Measurements from ENCODE around the gene DFFA.

Gene DFFA

DNA sequence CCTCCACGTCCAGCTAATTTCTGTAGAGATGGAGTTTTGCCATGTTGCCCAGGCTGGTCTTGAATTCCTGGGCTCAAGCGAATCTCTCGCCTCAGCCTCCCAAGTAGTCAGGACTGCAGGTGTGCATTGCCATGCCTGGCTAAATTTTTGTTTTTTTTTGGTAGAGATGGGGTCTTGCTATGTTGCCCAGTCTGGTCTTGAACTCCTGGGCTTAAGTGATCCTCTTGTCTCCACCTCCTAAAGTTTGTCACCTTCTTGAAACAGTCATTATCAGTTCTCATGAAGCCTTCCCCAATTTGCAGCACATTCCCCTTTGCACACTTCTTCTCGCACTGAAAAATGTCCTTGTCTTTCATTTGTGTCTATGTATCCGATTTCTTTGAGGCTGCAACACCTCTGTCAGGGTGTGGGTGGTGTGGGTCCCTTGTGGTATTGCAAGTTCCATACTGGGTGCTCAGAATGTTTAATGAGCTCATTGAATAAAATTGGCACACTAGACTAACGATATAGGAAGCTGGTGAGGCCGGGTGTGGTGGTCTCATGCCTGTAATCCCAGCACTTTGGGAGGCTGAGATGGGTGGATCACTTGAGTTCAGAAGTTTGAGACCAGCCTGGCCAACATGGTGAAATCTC lies 25.4 kb downstream of the DFFA start:
- TF ChIP-seq, protein P1, sequence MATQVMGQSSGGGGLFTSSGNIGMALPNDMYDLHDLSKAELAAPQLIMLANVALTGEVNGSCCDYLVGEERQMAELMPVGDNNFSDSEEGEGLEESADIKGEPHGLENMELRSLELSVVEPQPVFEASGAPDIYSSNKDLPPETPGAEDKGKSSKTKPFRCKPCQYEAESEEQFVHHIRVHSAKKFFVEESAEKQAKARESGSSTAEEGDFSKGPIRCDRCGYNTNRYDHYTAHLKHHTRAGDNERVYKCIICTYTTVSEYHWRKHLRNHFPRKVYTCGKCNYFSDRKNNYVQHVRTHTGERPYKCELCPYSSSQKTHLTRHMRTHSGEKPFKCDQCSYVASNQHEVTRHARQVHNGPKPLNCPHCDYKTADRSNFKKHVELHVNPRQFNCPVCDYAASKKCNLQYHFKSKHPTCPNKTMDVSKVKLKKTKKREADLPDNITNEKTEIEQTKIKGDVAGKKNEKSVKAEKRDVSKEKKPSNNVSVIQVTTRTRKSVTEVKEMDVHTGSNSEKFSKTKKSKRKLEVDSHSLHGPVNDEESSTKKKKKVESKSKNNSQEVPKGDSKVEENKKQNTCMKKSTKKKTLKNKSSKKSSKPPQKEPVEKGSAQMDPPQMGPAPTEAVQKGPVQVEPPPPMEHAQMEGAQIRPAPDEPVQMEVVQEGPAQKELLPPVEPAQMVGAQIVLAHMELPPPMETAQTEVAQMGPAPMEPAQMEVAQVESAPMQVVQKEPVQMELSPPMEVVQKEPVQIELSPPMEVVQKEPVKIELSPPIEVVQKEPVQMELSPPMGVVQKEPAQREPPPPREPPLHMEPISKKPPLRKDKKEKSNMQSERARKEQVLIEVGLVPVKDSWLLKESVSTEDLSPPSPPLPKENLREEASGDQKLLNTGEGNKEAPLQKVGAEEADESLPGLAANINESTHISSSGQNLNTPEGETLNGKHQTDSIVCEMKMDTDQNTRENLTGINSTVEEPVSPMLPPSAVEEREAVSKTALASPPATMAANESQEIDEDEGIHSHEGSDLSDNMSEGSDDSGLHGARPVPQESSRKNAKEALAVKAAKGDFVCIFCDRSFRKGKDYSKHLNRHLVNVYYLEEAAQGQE (IDR thresholded peaks at IDR 0.05; ENCODE audit: low read depth) = no peak
- TF ChIP-seq, protein P2, sequence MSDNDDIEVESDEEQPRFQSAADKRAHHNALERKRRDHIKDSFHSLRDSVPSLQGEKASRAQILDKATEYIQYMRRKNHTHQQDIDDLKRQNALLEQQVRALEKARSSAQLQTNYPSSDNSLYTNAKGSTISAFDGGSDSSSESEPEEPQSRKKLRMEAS (IDR thresholded peaks at IDR 0.05) = no peak
- no peak for TF ChIP-seq RAD21 (IDR thresholded peaks at IDR 0.05; ENCODE audit: low read depth)
- TF ChIP-seq NFIC (IDR thresholded peaks at IDR 0.05) = no peak
- TF ChIP-seq EP300 (IDR thresholded peaks at IDR 0.05; ENCODE audit: borderline replicate concordance) = no peak
- TF ChIP-seq EGR1 (IDR thresholded peaks at IDR 0.05) = no peak
- no peak for TF ChIP-seq ZBTB7A (IDR thresholded peaks at IDR 0.05; ENCODE audit: low read depth)
- no peak for TF ChIP-seq CREB1 (IDR thresholded peaks at IDR 0.05; ENCODE audit: low read depth)

DNA sequence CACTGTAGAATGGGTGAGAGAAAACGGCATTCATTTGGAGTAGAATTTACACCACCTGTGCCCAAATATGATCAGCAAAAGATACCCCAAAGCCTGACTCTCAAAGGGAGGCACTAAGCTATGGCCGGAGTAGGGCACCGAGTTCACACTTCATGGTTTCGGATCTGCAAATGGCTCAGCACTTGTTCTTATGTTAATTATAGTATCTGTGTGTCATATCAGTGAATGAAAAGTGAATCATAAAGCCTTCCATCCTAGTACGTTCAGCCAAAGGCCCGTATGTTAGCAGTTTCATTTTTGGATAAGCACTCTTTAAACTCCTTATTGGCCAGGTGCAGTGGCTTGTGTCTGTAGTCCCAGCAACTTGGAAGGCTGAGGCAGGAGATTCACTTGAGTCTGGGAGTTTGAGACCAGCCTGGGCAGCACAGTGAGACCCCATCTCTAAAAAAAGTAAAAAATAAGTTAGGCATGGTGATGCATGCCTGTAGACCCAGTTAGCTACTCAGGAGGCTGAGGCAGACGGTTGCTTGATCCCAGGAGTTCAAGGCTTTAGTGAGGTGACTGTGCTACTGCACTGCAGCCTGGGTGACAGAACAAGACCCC lies 27.4 kb downstream of the DFFA start:
- TF ChIP-seq EP300 (IDR thresholded peaks at IDR 0.05; ENCODE audit: borderline replicate concordance) = no peak
- TF ChIP-seq, protein P2 (IDR thresholded peaks at IDR 0.05) = no peak
- no peak for TF ChIP-seq FOXM1 (IDR thresholded peaks at IDR 0.05; ENCODE audit: borderline replicate concordance, low read depth)
- TF ChIP-seq TCF12 (IDR thresholded peaks at IDR 0.05; ENCODE audit: low read depth) = no peak
- TF ChIP-seq, protein P1 (IDR thresholded peaks at IDR 0.05; ENCODE audit: low read depth) = no peak
- no peak for TF ChIP-seq TAF1 (IDR thresholded peaks at IDR 0.05; ENCODE audit: low read depth)
- TF ChIP-seq EGR1 (IDR thresholded peaks at IDR 0.05) = no peak
- TF ChIP-seq CREB1 (IDR thresholded peaks at IDR 0.05; ENCODE audit: low read depth) = no peak
- TF ChIP-seq CEBPB (IDR thresholded peaks at IDR 0.05) = no peak
- no peak for TF ChIP-seq RAD21 (IDR thresholded peaks at IDR 0.05; ENCODE audit: low read depth)
- TF ChIP-seq YY1 (IDR thresholded peaks at IDR 0.05; ENCODE audit: low read depth) = no peak
- no peak for TF ChIP-seq NFIC (IDR thresholded peaks at IDR 0.05)
- no peak for TF ChIP-seq TEAD4 (IDR thresholded peaks at IDR 0.05)
- TF ChIP-seq, protein P3, sequence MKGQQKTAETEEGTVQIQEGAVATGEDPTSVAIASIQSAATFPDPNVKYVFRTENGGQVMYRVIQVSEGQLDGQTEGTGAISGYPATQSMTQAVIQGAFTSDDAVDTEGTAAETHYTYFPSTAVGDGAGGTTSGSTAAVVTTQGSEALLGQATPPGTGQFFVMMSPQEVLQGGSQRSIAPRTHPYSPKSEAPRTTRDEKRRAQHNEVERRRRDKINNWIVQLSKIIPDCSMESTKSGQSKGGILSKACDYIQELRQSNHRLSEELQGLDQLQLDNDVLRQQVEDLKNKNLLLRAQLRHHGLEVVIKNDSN (IDR thresholded peaks at IDR 0.05) = no peak

DNA sequence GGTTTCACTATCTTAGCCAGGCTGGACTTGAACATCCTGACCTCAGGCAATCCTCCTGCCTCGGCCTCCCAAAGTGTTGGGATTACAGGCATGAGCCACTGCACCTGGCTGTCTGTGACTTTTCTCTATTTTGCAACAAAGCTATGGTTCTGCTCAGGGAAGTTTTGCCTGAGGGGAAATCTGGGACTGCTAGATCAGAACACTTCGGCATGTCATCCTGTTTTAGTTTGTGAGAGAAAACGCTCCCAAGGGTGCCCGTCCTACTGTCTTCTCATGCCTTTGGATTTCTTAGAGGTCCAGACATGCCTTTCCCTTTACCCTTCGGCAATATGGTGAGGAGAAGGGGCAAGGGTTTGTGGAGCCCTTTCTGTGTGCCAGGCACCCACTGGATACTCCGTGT lies 28.1 kb downstream of the DFFA start:
- TF ChIP-seq CREB1 (IDR thresholded peaks at IDR 0.05; ENCODE audit: low read depth) (no peak), FOXM1 (IDR thresholded peaks at IDR 0.05; ENCODE audit: borderline replicate concordance, low read depth) (no peak), CEBPB (IDR thresholded peaks at IDR 0.05) (no peak), YY1 (IDR thresholded peaks at IDR 0.05; ENCODE audit: low read depth) (no peak), RAD21 (IDR thresholded peaks at IDR 0.05; ENCODE audit: low read depth) (no peak), NFIC (IDR thresholded peaks at IDR 0.05) (no peak), ZBTB7A (IDR thresholded peaks at IDR 0.05; ENCODE audit: low read depth) (no peak), EP300 (IDR thresholded peaks at IDR 0.05; ENCODE audit: borderline replicate concordance) (no peak), TEAD4 (IDR thresholded peaks at IDR 0.05) (no peak), TAF1 (IDR thresholded peaks at IDR 0.05; ENCODE audit: low read depth) (no peak)
- TF ChIP-seq, protein P3 (IDR thresholded peaks at IDR 0.05) = no peak
- TF ChIP-seq, protein P2 (IDR thresholded peaks at IDR 0.05) = no peak
- TF ChIP-seq, protein P1 (IDR thresholded peaks at IDR 0.05; ENCODE audit: low read depth) = no peak

DNA sequence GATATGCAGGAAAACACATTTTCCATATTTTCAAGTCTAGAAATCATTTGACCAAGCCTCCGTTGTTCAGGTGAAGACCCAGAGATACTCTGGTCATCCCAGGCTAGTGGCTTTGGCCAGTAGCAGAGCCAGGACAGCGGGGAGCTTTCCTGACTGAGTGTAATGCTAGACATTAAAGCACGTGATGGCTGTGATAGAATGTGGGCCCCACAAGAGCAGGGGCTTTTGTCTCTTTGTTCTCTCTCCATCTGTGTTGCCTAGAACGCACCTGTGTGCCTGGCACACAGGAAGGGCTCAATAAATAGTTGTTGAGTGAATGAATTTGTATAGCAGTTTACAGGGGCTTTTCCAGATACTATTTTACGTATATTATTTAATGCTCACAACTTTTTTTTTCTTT lies 31.5 kb downstream of the DFFA start:
- TF ChIP-seq FOXM1 (IDR thresholded peaks at IDR 0.05; ENCODE audit: borderline replicate concordance, low read depth) (no peak), YY1 (IDR thresholded peaks at IDR 0.05; ENCODE audit: low read depth) (no peak), TAF1 (IDR thresholded peaks at IDR 0.05; ENCODE audit: low read depth) (no peak), CREB1 (IDR thresholded peaks at IDR 0.05; ENCODE audit: low read depth) (no peak), RAD21 (IDR thresholded peaks at IDR 0.05; ENCODE audit: low read depth) (no peak), TCF12 (IDR thresholded peaks at IDR 0.05; ENCODE audit: low read depth) (no peak)
- TF ChIP-seq, protein P3 (IDR thresholded peaks at IDR 0.05) = no peak
- TF ChIP-seq, protein P2 (IDR thresholded peaks at IDR 0.05) = no peak
- TF ChIP-seq, protein P1 (IDR thresholded peaks at IDR 0.05; ENCODE audit: low read depth) = no peak
